GM03348 (cell line): Measurements from ENCODE around the gene MTERF4.

Source experiments
- DNase-seq: peaks from one replicate; pipeline ENCODE4 v3.0.0; 2012; ENCODE audit warnings: low spot score

The MTERF4 gene

GRCh38 chr2:241088376-241088775, 13.7 kb downstream of the MTERF4 start:
- no peak for DNase-seq

GRCh38 chr2:241087420-241088268, 14.4 kb downstream of the MTERF4 start:
- DNase-seq: no peak

GRCh38 chr2:241084856-241085444, 17.1 kb downstream of the MTERF4 start:
- no peak for DNase-seq

DNA sequence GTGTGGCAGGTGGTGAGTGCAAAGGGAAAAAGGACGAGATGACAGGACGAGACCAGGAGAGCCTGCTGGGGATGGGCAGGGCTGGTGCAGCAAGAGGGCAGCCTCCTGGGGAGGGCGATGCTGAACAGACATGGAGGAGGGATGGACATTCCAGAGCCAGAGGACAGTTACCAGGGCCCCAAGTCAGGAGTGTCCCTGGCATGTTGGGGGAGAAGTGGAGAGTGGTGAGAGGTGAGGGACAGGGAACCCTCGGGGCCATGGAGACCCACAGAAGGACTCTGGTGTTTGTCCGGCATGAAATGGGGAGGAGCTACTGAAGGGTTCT, 19.0 kb downstream of the MTERF4 start:
- DNase-seq: no peak

- DNase-seq: no peak
These were observed 19.6 kb downstream of the MTERF4 start for GRCh38 chr2:241082341-241083090.

DNA sequence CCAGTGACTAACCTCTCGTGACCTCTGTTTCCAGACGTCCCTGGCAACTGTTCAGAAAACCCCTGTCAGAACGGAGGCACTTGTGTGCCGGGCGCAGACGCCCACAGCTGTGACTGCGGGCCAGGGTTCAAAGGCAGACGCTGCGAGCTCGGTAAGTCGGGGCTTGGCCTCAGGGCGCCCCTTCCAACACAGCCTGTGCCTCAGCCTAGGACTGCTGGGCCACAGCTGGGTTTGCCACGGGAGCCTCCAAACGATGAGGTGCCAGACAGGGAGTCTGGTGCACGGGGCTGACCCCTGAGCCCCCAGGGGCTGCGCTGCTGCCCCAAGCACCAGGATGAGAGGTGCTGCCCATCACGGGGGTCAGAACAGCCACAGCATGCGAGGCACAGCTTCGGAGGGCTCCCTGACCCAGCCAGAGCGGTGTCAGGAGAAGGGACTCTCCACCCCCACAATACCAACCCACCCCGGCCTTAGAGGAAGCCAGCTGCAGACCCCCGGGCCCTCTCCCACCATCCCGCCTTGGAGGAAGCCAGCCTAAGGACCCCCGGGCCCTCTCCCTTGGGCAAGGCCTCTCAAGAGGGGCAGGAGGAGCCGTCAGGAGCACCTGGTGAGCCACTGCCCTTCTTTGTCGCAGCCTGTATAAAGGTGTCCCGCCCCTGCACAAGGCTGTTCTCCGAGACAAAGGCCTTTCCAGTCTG, 20.3 kb downstream of the MTERF4 start:
- no peak for DNase-seq

GRCh38 chr2:241081190-241081642, 20.9 kb downstream of the MTERF4 start:
- no peak for DNase-seq

GRCh38 chr2:241080405-241081189, 21.5 kb downstream of the MTERF4 start:
- no peak for DNase-seq

- DNase-seq: no peak
These were observed 27.1 kb downstream of the MTERF4 start for GRCh38 chr2:241074901-241075540.

GRCh38 chr2:241074065-241074818, 27.8 kb downstream of the MTERF4 start:
- DNase-seq: no peak

- no peak for DNase-seq
These were observed 28.7 kb downstream of the MTERF4 start for GRCh38 chr2:241073166-241074064.

DNA sequence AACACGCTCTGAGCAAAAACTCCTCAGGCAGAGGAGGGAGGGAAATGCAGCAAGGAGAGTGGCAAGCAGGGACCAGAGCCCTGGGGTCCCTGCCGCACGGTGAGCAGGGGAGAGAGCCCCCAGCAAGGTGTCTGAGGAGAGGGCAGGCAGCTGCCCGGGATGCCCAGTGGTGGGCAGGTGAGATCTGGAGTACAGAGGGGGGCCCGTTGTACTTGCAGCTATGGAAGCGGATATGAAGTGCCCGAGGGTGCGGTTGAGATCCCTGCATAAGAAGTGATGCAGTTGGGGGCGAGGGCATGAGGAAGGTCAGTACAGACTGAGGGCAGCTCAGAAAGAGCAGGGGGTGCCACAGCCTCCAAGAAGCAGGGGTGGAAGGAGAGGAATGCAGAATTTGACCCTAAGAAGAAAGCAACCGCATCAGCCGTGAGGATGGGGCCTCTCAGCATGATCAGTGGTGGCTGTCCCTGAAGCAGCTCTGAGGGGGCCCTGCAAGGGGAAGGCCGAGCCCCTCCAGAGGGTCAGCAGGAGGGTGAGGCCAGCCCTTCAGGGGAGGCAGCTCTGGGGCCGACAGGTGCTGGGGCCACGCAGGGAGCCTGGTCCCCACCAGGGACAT, 29.4 kb downstream of the MTERF4 start:
- no peak for DNase-seq

DNA sequence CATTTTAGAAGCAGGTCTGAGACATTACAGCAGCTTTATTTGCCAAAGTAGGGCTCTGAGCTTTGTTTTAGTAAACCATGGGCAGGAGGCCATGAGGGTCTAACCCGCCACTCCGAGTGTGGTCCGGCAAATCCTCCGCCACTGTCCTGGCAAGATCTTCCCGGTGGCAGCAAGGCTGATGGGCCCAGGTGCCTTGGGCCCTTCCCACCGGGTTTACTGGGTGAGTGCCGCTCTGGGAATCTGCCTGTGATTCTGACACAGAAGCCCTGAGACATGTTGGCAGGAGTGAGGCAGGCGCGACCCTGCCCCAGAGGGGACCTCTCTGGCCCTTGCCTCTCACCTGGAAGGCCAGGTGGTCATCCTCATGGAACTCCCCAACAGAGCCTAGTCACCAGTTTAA, 29.9 kb downstream of the MTERF4 start:
- no peak for DNase-seq

DNA sequence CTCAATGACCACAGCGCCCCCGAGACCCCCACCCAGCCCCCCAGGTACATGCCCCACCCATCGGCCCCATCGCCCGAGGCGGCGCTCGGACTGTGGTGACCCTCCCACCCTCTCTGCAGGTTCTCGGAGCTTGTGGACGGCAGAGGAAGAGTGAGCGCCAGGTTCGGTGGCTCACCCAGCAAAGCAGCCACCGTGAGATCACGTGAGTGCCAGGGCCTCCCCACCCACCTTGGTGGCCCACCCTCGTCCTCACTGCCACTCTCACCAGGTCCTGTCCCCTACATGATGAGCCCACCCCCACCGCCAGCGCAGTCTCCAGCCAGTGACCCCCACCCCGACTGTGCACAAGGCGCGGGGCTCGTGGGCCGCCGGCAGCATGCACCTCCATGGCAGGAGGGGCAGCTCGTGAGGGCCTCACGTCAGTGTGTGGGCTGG, 30.4 kb downstream of the MTERF4 start:
- no peak for DNase-seq

DNA sequence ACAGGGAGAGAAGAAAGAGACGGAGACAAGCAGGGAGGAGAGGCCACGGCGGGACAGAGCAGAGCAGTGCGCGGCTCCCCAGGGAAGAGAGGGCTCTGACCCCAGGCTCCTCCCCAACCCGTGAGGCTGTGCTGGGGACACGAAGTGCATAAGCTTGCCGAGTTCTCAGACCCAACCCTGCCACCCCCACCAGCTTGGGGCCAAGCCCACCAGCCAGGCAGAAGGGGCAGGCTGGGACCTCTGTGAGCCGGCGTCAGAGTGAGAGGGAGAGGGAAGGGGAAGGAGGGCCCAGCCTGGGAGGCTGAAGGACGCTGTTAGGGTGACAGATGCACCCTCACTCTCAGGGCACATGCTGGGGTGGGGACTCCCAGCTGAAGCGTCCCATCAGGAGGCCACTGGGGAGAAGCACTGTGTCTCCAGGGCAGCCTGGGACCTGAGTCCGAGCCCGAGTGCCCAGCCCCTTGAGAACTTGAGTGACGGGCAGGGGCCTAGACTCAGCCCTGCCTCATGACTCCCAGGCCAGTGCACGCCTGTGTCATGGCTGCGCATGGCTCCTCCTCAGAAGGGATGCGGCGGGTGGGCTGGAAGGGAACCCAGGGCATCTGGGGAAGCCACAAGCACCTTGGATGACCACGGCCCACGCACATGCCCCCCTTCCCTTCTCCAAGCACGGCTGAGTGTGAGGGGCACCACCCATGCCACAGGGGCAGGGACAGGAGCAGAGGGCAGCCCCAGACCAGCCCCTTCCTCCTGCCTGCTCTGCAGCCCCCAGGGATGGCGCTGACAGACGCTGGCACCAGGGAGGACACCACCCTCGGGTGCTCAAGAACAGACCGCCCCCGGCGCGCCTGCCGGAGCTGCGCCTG, 31.0 kb downstream of the MTERF4 start:
- DNase-seq: no peak

- DNase-seq: no peak
These were observed 31.7 kb downstream of the MTERF4 start for GRCh38 chr2:241070361-241070760.

DNA sequence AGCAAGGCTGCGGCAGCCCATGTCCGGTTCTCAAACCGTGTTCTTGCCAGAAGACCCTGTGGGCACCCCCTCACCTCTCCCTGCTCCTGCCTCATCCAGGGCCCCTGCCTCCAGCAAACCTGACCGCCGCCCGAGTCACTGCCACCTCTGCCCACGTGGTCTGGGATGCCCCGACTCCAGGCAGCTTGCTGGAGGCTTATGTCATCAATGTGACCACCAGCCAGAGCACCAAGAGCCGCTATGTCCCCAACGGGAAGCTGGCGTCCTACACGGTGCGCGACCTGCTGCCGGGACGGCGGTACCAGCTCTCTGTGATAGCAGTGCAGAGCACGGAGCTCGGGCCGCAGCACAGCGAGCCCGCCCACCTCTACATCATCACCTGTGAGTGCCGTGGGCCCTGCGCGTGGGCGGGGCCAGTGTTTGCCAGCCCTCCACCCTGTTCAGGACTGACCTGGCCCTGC, 32.2 kb downstream of the MTERF4 start:
- DNase-seq: peak; percentile 6
